Measurements from ENCODE around the gene MAP3K3.

Gene MAP3K3

GRCh38 chr17:63741408-63742173 is 119.4 kb downstream of the MAP3K3 start, which contains the start of gene STRADA (continued):
- no peak for TF ChIP-seq YY2 (tag by site-specific recombination; IDR thresholded peaks at IDR 0.05)
- TF ChIP-seq ZBTB1 (tag by site-specific recombination; IDR thresholded peaks at IDR 0.05): 0 out of 2 replicates have a peak, but pooled peaks have one; percentile 22
- TF ChIP-seq ZNF514 (tag by site-specific recombination; IDR thresholded peaks at IDR 0.05): no peak
- peak; percentile 25; the same call in 1 of the 2 replicates for TF ChIP-seq ZNF366 (tag by site-specific recombination; conservative IDR thresholded peaks at IDR 0.05)
- TF ChIP-seq ZNF639 (tag by site-specific recombination; IDR thresholded peaks at IDR 0.05): peak; percentile 60
- 0 out of 2 replicates have a peak, but pooled peaks have one; percentile 55 for TF ChIP-seq ZNF837 (tag by site-specific recombination; IDR thresholded peaks at IDR 0.05)
- TF ChIP-seq KLF10 (tag by site-specific recombination; IDR thresholded peaks at IDR 0.05): 0 out of 2 replicates have a peak, but pooled peaks have one; percentile 31
- peak; percentile 97 for TF ChIP-seq ZNF341 (tag by site-specific recombination; IDR thresholded peaks at IDR 0.05; ENCODE audit: low read depth)
- no peak for TF ChIP-seq ZNF155 (tag by site-specific recombination; IDR thresholded peaks at IDR 0.05)
- TF ChIP-seq ZNF394 (tag by site-specific recombination; IDR thresholded peaks at IDR 0.05; ENCODE audit: borderline replicate concordance): no peak; the same call in 1 of the 2 replicates
- TF ChIP-seq ZNF202 (tag by site-specific recombination; IDR thresholded peaks at IDR 0.05; ENCODE audit: borderline replicate concordance): no peak
- no peak for TF ChIP-seq ZNF23 (tag by site-specific recombination; IDR thresholded peaks at IDR 0.05; ENCODE audit: borderline replicate concordance)
- peak; percentile 96 for TF ChIP-seq ZBTB20 (tag by site-specific recombination; IDR thresholded peaks at IDR 0.05)
- TF ChIP-seq ZFHX2 (tag by site-specific recombination; conservative IDR thresholded peaks at IDR 0.05): peak; percentile 94
- peak; percentile 37; the same call in 1 of the 2 replicates for TF ChIP-seq ZBTB7A (tag by site-specific recombination; IDR thresholded peaks at IDR 0.05; ENCODE audit: low read depth)
- no peak; the same call in 1 of the 2 replicates for TF ChIP-seq ZNF843 (tag by site-specific recombination; IDR thresholded peaks at IDR 0.05)
- no peak for TF ChIP-seq SALL2 (tag by site-specific recombination; IDR thresholded peaks at IDR 0.05; ENCODE audit: borderline replicate concordance)
- peak; percentile 54 for TF ChIP-seq ZSCAN30 (tag by site-specific recombination; IDR thresholded peaks at IDR 0.05)
- TF ChIP-seq ZNF488 (tag by site-specific recombination; IDR thresholded peaks at IDR 0.05): no peak
- no peak for TF ChIP-seq ZNF48 (tag by site-specific recombination; IDR thresholded peaks at IDR 0.05)
- TF ChIP-seq ZNF747 (tag by site-specific recombination; IDR thresholded peaks at IDR 0.05): no peak
- peak; percentile 16; the same call in 1 of the 2 replicates for TF ChIP-seq GLI4 (tag by site-specific recombination; IDR thresholded peaks at IDR 0.05)
- TF ChIP-seq BCL6B (tag by site-specific recombination; IDR thresholded peaks at IDR 0.05): no peak
- peak; percentile 39; the same call in 1 of the 2 replicates for TF ChIP-seq ZNF398 (tag by site-specific recombination; IDR thresholded peaks at IDR 0.05)
- TF ChIP-seq ZNF19 (tag by site-specific recombination; IDR thresholded peaks at IDR 0.05; ENCODE audit: low read depth): no peak
- 0 out of 2 replicates have a peak, but pooled peaks have one; percentile 58 for TF ChIP-seq ZNF624 (tag by site-specific recombination; IDR thresholded peaks at IDR 0.05)
- no peak for TF ChIP-seq ZNF830 (tag by site-specific recombination; IDR thresholded peaks at IDR 0.05; ENCODE audit: low read depth)
- TF ChIP-seq ZNF670 (tag by site-specific recombination; IDR thresholded peaks at IDR 0.05; ENCODE audit: low read depth): no peak
- peak; percentile 37; the same call in 1 of the 2 replicates for TF ChIP-seq ZNF223 (tag by site-specific recombination; IDR thresholded peaks at IDR 0.05)

All from HEK293 (cell line).